Loucy (cell line): ENCODE measurements around the gene SKI.

Experiments
- H2AFZ ChIP-seq: fragments of 200-600 bp; sonication (generic); 2 replicates; pipeline ENCODE4 v1.6.0; 2016; ENCODE audit warnings: antibody characterized with exemption, mild to moderate bottlenecking, low read length, moderate library complexity
- H3F3A ChIP-seq: fragments of 200-600 bp; 2 replicates; pipeline ENCODE4 v1.6.0; 2016; ENCODE audit warnings: antibody characterized with exemption, low read depth, mild to moderate bottlenecking
- H3K27me3 ChIP-seq: fragments of 200-600 bp; sonication (generic); 2 replicates; pipeline ENCODE4 v1.6.1; 2014; ENCODE audit warnings: low read length, mild to moderate bottlenecking; ENCODE audit not compliant: insufficient read depth, poor library complexity, severe bottlenecking
- H3K36me3 ChIP-seq: fragments of 200-600 bp; sonication (generic); 2 replicates; pipeline ENCODE4 v1.6.1; 2016; ENCODE audit warnings: low read length; ENCODE audit not compliant: insufficient read depth
- H3K4me1 ChIP-seq: fragments of 200-600 bp; sonication (generic); 2 replicates; pipeline ENCODE4 v1.5.1; 2014; ENCODE audit warnings: low read length, mild to moderate bottlenecking; ENCODE audit not compliant: insufficient read depth, poor library complexity, severe bottlenecking
- H3K4me2 ChIP-seq: fragments of 200-600 bp; sonication (generic); 2 replicates; pipeline ENCODE4 v1.6.0; 2014; ENCODE audit warnings: antibody characterized with exemption, low read length, low read depth, mild to moderate bottlenecking; ENCODE audit not compliant: poor library complexity, severe bottlenecking
- H3K4me3 ChIP-seq: fragments of 200-600 bp; sonication (generic); 2 replicates; pipeline ENCODE4 v1.5.1; 2014; ENCODE audit warnings: low read length, mild to moderate bottlenecking, mixed read lengths; ENCODE audit not compliant: poor library complexity, severe bottlenecking
- H3K79me2 ChIP-seq: fragments of 200-600 bp; sonication (generic); 2 replicates; pipeline ENCODE4 v1.6.1; 2014; ENCODE audit warnings: low read length; ENCODE audit not compliant: insufficient read depth
- H3K9ac ChIP-seq: fragments of 200-600 bp; sonication (generic); 2 replicates; pipeline ENCODE4 v1.6.0; 2014; ENCODE audit warnings: mild to moderate bottlenecking, low read depth, low read length, moderate library complexity; ENCODE audit not compliant: poor library complexity, severe bottlenecking
- H3K9me2 ChIP-seq: fragments of 200-600 bp; sonication (generic); replicated peaks from 2 replicates; pipeline ENCODE4 v1.6.1; 2016; ENCODE audit warnings: low read depth, low read length, mixed read lengths
- H3K9me3 ChIP-seq: fragments of 200-600 bp; sonication (generic); 2 replicates; pipeline ENCODE4 v1.6.1; 2014; ENCODE audit warnings: mild to moderate bottlenecking, antibody characterized with exemption, low read length, low read depth; ENCODE audit not compliant: insufficient read depth
- H4K20me1 ChIP-seq: fragments of 200-600 bp; sonication (generic); 2 replicates; pipeline ENCODE4 v1.6.0; 2014; ENCODE audit warnings: antibody characterized with exemption, low read length, mild to moderate bottlenecking; ENCODE audit not compliant: insufficient read depth, poor library complexity, severe bottlenecking
- CTCF ChIP-seq: fragments of 200-600 bp; sonication (generic); conservative IDR thresholded peaks from 2 replicates; pipeline ENCODE4 v1.5.1; 2014; ENCODE audit warnings: mild to moderate bottlenecking, antibody characterized with exemption, low read length
- EZH2phosphoT487 ChIP-seq: fragments of 200-600 bp; IDR thresholded peaks from 2 replicates; pipeline ENCODE4 v1.6.1; 2018; ENCODE audit warnings: antibody characterized with exemption, mild to moderate bottlenecking, moderate library complexity, borderline replicate concordance

SKI gene

GRCh38 chr1:2224170-2224584, 3.9 kb upstream of the SKI start:
- no peaks in the 10 kb centered on the region for H3K9me3 ChIP-seq
- no peaks in the 10 kb centered on the region for H3K4me1 ChIP-seq
- no peak for TF ChIP-seq EZH2phosphoT487
- TF ChIP-seq CTCF, result no peak
- H4K20me1 ChIP-seq, result no peaks in the 10 kb centered on the region
- H3K9ac ChIP-seq, result no peak overlapping the region
- no peaks in the 10 kb centered on the region for H3K9me2 ChIP-seq
- H3K27me3 ChIP-seq, result no peaks in the 10 kb centered on the region
- no peak overlapping the region for H3K4me3 ChIP-seq
- peaks cover 5% of the 10 kb centered on the region; the same call in 1 of the 2 replicates for H3K79me2 ChIP-seq
- no peak overlapping the region for H3K4me2 ChIP-seq
- no peaks in the 10 kb centered on the region for H3K36me3 ChIP-seq
- H2AFZ ChIP-seq, result no peak overlapping the region
- H3F3A ChIP-seq, result no peaks in the 10 kb centered on the region

- H3K9ac ChIP-seq, result no peak overlapping the region
- H4K20me1 ChIP-seq, result peaks cover 6% of the 10 kb centered on the region
- no peaks in the 10 kb centered on the region for H3K36me3 ChIP-seq
- H2AFZ ChIP-seq, result no peak overlapping the region
- no peaks in the 10 kb centered on the region for H3K27me3 ChIP-seq
- no peaks in the 10 kb centered on the region for H3F3A ChIP-seq
- TF ChIP-seq CTCF (no peak), EZH2phosphoT487 (no peak)
- no peak overlapping the region for H3K4me2 ChIP-seq
- no peaks in the 10 kb centered on the region for H3K9me2 ChIP-seq
- H3K79me2 ChIP-seq, result peaks cover 11% of the 10 kb centered on the region
- H3K9me3 ChIP-seq, result no peaks in the 10 kb centered on the region
- H3K4me3 ChIP-seq, result no peak overlapping the region
- peaks cover 6% of the 10 kb centered on the region for H3K4me1 ChIP-seq
Observed at GRCh38 chr1:2224631-2225428, 3.3 kb upstream of the SKI start.

- Histone ChIP-seq H3K4me3 (no peak overlapping the region), H2AFZ (no peak overlapping the region), H3K9me3 (no peaks in the 10 kb centered on the region), H4K20me1 (peaks cover 26% of the 10 kb centered on the region), H3K9ac (no peak overlapping the region), H3K36me3 (no peaks in the 10 kb centered on the region), H3K79me2 (peaks cover 31% of the 10 kb centered on the region), H3K27me3 (no peaks in the 10 kb centered on the region), H3F3A (no peaks in the 10 kb centered on the region), H3K4me2 (no peak overlapping the region), H3K4me1 (peaks cover 22% of the 10 kb centered on the region), H3K9me2 (no peaks in the 10 kb centered on the region)
- TF ChIP-seq EZH2phosphoT487 (no peak), CTCF (no peak)
Observed at GRCh38 chr1:2226525-2227345, 1.4 kb upstream of the SKI start.
